HG03066 (cell line): ENCODE results near the gene NOX3.
A peak's percentile ranks its signal among the peaks of the same experiment; 100 is the strongest.
"Not testable (repeated sequence)": the region's sequence is repeated elsewhere in the genome, so short reads cannot be mapped to it uniquely, and the experiment has no call there.

Experiments used
- ATAC-seq: cut with Tn5 transposase; IDR thresholded peaks from one replicate; pipeline ENCODE4 v1.9.1; 2021; ENCODE audit warnings: low read depth; ENCODE audit not compliant: unreplicated experiment

The NOX3 gene

GRCh38 chr6:155377061-155377460, 78.6 kb downstream of the NOX3 start:
- ATAC-seq, result no peak

DNA sequence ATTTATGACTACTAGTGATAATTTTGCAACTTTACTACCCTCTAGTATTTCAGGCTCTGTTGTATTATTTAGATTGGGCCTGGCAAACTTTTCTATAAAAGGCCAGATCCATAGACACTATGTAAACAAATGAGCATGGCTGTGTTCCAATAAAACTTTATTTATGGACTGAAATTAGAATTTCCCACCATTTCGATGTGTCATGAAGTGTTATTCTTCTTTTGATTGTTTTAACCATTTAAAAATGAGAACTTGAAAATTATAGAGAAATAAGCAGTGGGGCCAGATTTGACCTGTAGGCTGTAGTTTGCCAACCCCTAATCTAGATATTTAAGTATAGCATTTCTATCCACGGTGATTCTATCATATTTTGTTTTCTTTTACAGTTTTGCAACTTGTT, 79.8 kb downstream of the NOX3 start:
- no peak for ATAC-seq

DNA sequence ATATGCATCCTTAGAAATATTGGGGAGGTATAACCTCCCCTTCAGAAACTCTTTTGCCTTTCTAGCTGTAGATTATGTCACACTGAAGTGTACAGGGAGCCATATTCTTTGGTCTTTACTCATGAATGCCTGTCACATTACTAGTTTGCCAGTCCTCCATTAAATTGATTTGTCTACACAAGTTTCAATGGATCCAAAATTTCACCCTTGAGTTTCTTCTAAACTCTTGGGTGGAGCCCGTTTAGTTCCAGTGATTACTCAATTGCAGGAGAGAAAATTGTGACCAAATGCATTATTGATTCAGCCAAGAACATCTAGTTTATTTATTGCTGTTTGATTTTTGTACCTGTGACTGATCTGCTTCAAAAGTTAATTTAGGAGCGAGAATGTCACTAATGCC, 81.0 kb downstream of the NOX3 start:
- ATAC-seq, result no peak

GRCh38 chr6:155373276-155373675, 82.4 kb downstream of the NOX3 start:
- no peak for ATAC-seq

DNA sequence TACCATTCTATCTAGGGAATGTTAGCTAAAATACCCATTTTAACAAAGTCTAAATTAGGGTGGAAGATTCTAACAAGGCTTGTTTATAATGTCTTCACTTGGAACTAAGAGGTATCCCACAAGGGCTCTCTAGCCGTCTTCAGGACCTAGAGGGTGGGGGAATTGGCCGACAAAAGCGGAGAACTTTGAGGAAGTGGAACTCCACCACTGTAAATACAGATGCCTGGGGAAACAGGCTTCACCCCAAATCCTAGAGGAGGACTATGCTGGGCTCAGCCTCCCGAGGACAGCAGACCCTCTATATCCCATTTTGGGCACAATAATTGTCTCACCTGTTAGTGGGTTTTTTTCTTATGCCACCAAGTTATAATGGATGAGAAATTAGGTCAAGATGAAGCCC, 83.4 kb downstream of the NOX3 start:
- ATAC-seq, result no peak

- ATAC-seq, result no peak
Observed at GRCh38 chr6:155371230-155371629, 84.4 kb downstream of the NOX3 start.

- no peak for ATAC-seq
Observed at GRCh38 chr6:155366325-155366724, 89.3 kb downstream of the NOX3 start.

GRCh38 chr6:155364844-155365437, 90.7 kb downstream of the NOX3 start:
- ATAC-seq, result no peak

DNA sequence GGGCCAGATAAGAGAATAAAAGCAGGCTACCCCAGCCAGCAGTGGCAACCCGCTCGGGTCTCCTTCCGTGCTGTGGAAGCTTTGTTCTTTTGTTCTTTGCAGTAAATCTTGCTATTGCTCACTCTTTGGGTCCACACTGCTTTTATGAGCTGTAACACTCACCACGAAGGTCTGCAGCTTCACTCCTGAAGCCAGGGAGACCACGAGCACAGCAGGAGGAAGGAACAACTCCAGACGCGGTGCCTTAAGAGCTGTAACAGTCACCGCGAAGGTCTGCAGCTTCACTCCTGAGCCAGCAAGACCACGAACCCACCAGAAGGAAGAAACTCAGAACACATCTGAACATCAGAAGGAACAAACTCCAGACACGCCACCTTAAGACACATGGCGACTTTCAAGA, 91.6 kb downstream of the NOX3 start:
- ATAC-seq, result not testable (repeated sequence)

- not testable (repeated sequence) for ATAC-seq
Observed at GRCh38 chr6:155362968-155363632, 92.5 kb downstream of the NOX3 start.

DNA sequence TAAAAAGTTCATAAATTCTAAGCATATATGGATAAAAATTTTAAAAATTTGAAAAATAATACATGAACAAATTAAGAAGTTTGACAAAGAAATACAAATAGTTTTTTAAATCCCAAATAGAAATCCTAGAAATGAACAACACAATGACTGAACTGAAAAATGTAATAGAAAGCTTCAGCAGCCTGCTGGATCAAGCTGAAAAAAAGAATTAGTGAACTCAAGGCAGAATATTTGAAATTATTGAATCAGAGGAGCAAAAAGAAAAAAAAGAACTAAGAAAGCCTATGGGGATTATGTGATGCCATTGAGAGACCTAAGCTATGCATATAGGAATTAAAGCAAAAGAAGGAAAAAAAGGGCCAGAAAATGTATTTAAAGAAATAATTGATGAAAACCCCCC, 101.5 kb downstream of the NOX3 start:
- no peak for ATAC-seq

GRCh38 chr6:155352811-155353210, 102.8 kb downstream of the NOX3 start:
- no peak for ATAC-seq

- ATAC-seq, result no peak
Observed at GRCh38 chr6:155352130-155352420, 103.6 kb downstream of the NOX3 start.

GRCh38 chr6:155351273-155352129, 104.1 kb downstream of the NOX3 start:
- peak; percentile 95 for ATAC-seq

GRCh38 chr6:155349956-155350355, 105.7 kb downstream of the NOX3 start:
- ATAC-seq, result no peak

DNA sequence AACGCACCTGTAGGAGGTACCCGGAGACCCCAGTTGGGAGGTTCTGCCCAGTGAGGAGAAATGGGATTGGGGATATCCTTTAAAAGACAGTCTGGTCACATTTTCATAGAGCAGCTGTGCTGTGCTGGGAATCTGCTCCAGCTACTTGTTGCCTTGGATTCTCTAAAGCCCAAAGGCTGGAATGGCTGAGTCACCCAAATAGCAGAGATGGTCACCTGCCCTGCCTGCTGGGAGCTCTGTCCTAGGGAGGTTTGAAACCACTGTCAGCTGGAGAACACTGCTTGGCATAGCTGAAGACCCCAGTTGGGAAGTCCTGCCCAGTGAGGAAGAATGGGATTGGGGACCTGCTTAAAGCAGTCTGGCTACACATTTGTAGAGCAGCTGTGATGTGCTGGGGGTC, 106.5 kb downstream of the NOX3 start:
- ATAC-seq, result no peak

DNA sequence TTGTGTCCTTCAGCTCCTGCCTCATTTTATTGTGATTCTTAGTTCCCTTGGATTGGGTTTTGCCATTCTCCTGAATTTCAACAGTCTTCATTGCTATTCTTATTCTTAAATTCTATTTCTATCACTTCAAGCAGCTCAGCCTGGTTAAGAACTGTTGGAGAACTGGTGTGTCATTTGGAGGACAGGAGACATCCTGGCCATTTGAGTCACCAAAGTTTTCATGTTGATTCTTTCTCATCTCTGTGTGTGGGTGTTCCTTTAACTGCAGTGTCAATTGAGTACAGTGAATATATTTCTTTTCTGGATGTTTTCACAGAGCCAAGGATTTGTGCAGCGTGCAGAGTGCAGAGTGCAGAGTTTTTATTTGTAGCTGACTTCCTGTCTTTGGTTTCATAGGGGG, 107.8 kb downstream of the NOX3 start:
- ATAC-seq, result no peak

- ATAC-seq, result no peak
Observed at GRCh38 chr6:155346957-155347356, 108.7 kb downstream of the NOX3 start.
